HG03521 (cell line): ENCODE measurements around the gene DPP9.

Experiments used
- ATAC-seq: cut with Tn5 transposase; IDR thresholded peaks from one replicate; pipeline ENCODE4 v1.9.1; 2021; ENCODE audit warnings: mild to moderate bottlenecking, moderate library complexity; ENCODE audit not compliant: unreplicated experiment

The DPP9 gene

GRCh38 chr19:4636761-4637160 is 86.9 kb downstream of the DPP9 start:
- no peak for ATAC-seq

GRCh38 chr19:4636151-4636717 is 87.4 kb downstream of the DPP9 start:
- no peak for ATAC-seq

- no peak for ATAC-seq
Measured at GRCh38 chr19:4635754-4636116, 87.9 kb downstream of the DPP9 start.

- no peak for ATAC-seq
Measured at GRCh38 chr19:4633140-4633967, 90.3 kb downstream of the DPP9 start.
